ENCODE measurements around the gene AMFR.

DNA sequence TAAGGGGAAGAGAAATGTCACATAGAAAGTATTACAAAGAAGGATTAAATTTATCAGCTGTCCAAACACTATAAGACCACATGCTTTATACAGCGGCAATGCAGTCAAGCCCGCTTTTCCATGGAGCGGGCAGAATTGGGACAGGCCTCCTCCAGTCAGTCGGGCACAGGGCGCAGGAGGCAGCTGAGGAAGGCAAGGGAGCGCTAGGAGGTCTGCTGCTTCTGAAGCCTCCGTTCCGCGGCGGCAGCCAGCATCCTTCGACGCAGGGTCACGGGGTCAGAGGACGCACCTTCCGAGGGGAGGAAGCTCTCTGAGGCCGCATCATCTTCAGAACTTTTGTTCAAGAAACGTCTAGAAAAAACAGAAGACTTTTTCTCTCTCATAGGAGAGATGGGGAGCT is 62.6 kb downstream of the AMFR start:
- TF ChIP-seq YY1 (IDR thresholded peaks at IDR 0.05; ENCODE audit: insufficient read depth, insufficient read length) (no peak), ZNF274 (IDR thresholded peaks at IDR 0.05; ENCODE audit: low read depth, low read length) (no peak), SUZ12 (IDR thresholded peaks at IDR 0.05; ENCODE audit: extremely low read depth, insufficient read depth, insufficient read length) (no peak)
